HepG2 (cell line): Measurements from ENCODE around the gene TIMM17A.

Experiments used
- BCLAF1 ChIP-seq: fragments of 450-650 bp; IDR thresholded peaks from 2 replicates; pipeline ENCODE4 v1.6.1; 2017; ENCODE audit warnings: mild to moderate bottlenecking
- CBFB ChIP-seq: sonication (generic); formaldehyde crosslinking; IDR thresholded peaks from 2 replicates; pipeline ENCODE4 v1.4.0; 2020; ENCODE audit warnings: missing genetic modification reagents
- CTCF ChIP-seq: sonication (generic); formaldehyde crosslinking; IDR thresholded peaks from 2 replicates; pipeline ENCODE4 v1.5.0; 2020; ENCODE audit warnings: mild to moderate bottlenecking, missing genetic modification reagents, moderate library complexity
- GLI4 ChIP-seq: sonication (generic); formaldehyde crosslinking; IDR thresholded peaks from 2 replicates; pipeline ENCODE4 v1.5.1; 2020; ENCODE audit warnings: missing genetic modification reagents, mild to moderate bottlenecking, moderate library complexity, borderline replicate concordance
- HMG20B ChIP-seq: conservative IDR thresholded peaks from 2 replicates; pipeline ENCODE4 v1.6.1; 2016; ENCODE audit warnings: missing genetic modification reagents, missing compliant biosample characterization
- MAX ChIP-seq: IDR thresholded peaks from 2 replicates; pipeline ENCODE4 v1.6.1; 2012; ENCODE audit warnings: inconsistent platforms
- MEF2D ChIP-seq: sonication (generic); formaldehyde crosslinking; IDR thresholded peaks from 2 replicates; pipeline ENCODE4 v1.5.1; 2020; ENCODE audit warnings: mild to moderate bottlenecking, missing genetic modification reagents
- REST ChIP-seq, 2 experiments: IDR thresholded peaks; 2 replicates each; pipeline ENCODE4 v1.6.1; 2011 to 2012; ENCODE audit warnings: low read length in 2 of 2, borderline replicate concordance in 1 of 2, low read depth in 1 of 2, mild to moderate bottlenecking in 1 of 2, moderate library complexity in 1 of 2
- SETDB1 ChIP-seq: sonication (generic); formaldehyde crosslinking; IDR thresholded peaks from 2 replicates; pipeline ENCODE4 v1.5.1; 2020; ENCODE audit warnings: missing genetic modification reagents, mild to moderate bottlenecking, borderline replicate concordance
- SNRNP70 ChIP-seq: fragments of 200-400 bp; formaldehyde crosslinking; IDR thresholded peaks from 2 replicates; pipeline ENCODE4 v1.6.1; 2017; ENCODE audit warnings: mild to moderate bottlenecking, low read depth, low read length, moderate library complexity
- SUZ12 ChIP-seq: fragments of 150-350 bp; IDR thresholded peaks from 2 replicates; pipeline ENCODE4 v1.6.1; 2014; ENCODE audit warnings: low read depth, low read length
- TERF1 ChIP-seq: sonication (generic); formaldehyde crosslinking; IDR thresholded peaks from 2 replicates; pipeline ENCODE4 v1.8.0; 2022; ENCODE audit warnings: mild to moderate bottlenecking, missing genetic modification reagents, moderate library complexity
- ZBTB40 ChIP-seq, 2 experiments: fragments of 450-650 bp in 1 of 2; sonication (generic) in 1 of 2; formaldehyde crosslinking in 1 of 2; IDR thresholded peaks; 2 replicates each; pipeline versions ENCODE4 v1.6.1 to v1.8.0; 2016 to 2022; ENCODE audit warnings: antibody characterized with exemption in 1 of 2, mild to moderate bottlenecking in 1 of 2, missing genetic modification reagents in 1 of 2
- ZNF777 ChIP-seq: sonication (generic); formaldehyde crosslinking; IDR thresholded peaks from 2 replicates; pipeline ENCODE4 v1.4.0; 2020; ENCODE audit warnings: missing genetic modification reagents

- no peak for TF ChIP-seq CTCF (CRISPR knock-in tag)
- TF ChIP-seq TERF1 (CRISPR knock-in tag), result no peak
- TF ChIP-seq BCLAF1, result no peak
- TF ChIP-seq ZBTB40 (IDR thresholded peaks at IDR 0.05), result no peak
- no peak for TF ChIP-seq ZBTB40 (CRISPR knock-in tag; IDR thresholded peaks at IDR 0.05)
- TF ChIP-seq GLI4 (CRISPR knock-in tag), result no peak
- TF ChIP-seq ZNF777 (CRISPR knock-in tag), result no peak
- no peak for TF ChIP-seq MAX
- no peak for TF ChIP-seq SNRNP70
- no peak for TF ChIP-seq HMG20B (CRISPR knock-in tag)
- no peak for TF ChIP-seq MEF2D (CRISPR knock-in tag)
- TF ChIP-seq SUZ12, result no peak
- TF ChIP-seq SETDB1, result no peak
- TF ChIP-seq REST (IDR thresholded peaks at IDR 0.05; ENCODE audit: borderline replicate concordance in 1 of 2, low read depth in 1 of 2, low read length in 2 of 2), result no peak
- TF ChIP-seq CBFB (CRISPR knock-in tag), result no peak
These were observed 13.1 kb downstream of the TIMM17A start for GRCh38 chr1:201968202-201968925.
